K562 (cell line): ENCODE measurements around the gene GAD1. TPM values are rescaled to one million over a fixed set of nuclear protein-coding genes. Genes with fewer than 3 reads are reported as not detected.

Experiments used
- ATAC-seq: fragments of 200-7000 bp; cut with Tn5 transposase; 3 replicates; pipeline ENCODE4 v1.9.1; 2020; ENCODE audit warnings: moderate library complexity
- BruUV-seq: library from RNA; stranded (reverse); fragments of 400-500 nt; replicated peaks from 2 replicates; lab custom pipeline; 2021; lab: Mats Ljungman, UMichigan
- CTCF ChIA-PET: fragments of 300-600 bp; formaldehyde crosslinking; extraction: SDS; loops from one replicate; lab custom pipeline; 2021; ENCODE audit warnings: low intra/inter-chr PET ratio; lab: Yijun Ruan, JAX
- POLR2A ChIA-PET: fragments of 300-600, 350-650 bp; sonication (Branson Sonifier 250); formaldehyde crosslinking; extraction: SDS; loops from one replicate; lab custom pipeline; 2021; ENCODE audit warnings: antibody characterized with exemption, inconsistent platforms; lab: Yijun Ruan, JAX
- DNase-seq, 4 experiments: peaks; one replicate each; pipeline versions ENCODE4 v3.0.0 to v3.0.0-alpha.2; 2011 to 2018; ENCODE audit warnings: low spot score in 3 of 4, mixed read lengths in 3 of 4; ENCODE audit errors: extremely low read depth in 1 of 4
- FAIRE-seq: peaks from 2 replicates; lab custom pipeline; 2011; peaks lifted over from hg19 to GRCh38; lab: Jason Lieb, UNC
- H2AFZ ChIP-seq: 2 replicates; pipeline ENCODE4 v1.6.0; 2011; ENCODE audit warnings: low read depth, low read length, control low read depth, inconsistent platforms
- H3K27ac ChIP-seq: fragments of 200-600 bp; 3 replicates; pipeline ENCODE4 v1.8.0; 2011; ENCODE audit warnings: low read depth, mild to moderate bottlenecking, control low read depth, inconsistent platforms, low read length, moderate library complexity, mixed read lengths; ENCODE audit errors: extremely low read depth
- H3K27me3 ChIP-seq, 2 experiments: fragments of 300-600 bp in 1 of 2; 2 replicates in 1 of 2; 3 replicates in 1 of 2; pipeline versions ENCODE4 v1.6.0 to v1.8.0; 2011; ENCODE audit warnings: inconsistent platforms in 2 of 2, low read length in 2 of 2, mild to moderate bottlenecking in 1 of 2, mixed read lengths in 1 of 2, moderate library complexity in 1 of 2; ENCODE audit not compliant: control insufficient read depth in 2 of 2, insufficient read depth in 2 of 2
- H3K36me3 ChIP-seq: fragments of 300-600 bp; 3 replicates; pipeline ENCODE4 v1.8.0; 2011; ENCODE audit warnings: mild to moderate bottlenecking, low read length, inconsistent platforms; ENCODE audit not compliant: control insufficient read depth, insufficient read depth
- H3K4me1 ChIP-seq, 2 experiments: fragments of 200-600 bp in 1 of 2; replicated peaks in 1 of 2; 2 replicates in 1 of 2; 3 replicates in 1 of 2; pipeline versions ENCODE4 v1.5.1 to v1.8.0; 2011; ENCODE audit warnings: inconsistent platforms in 2 of 2, low read length in 2 of 2, mild to moderate bottlenecking in 1 of 2, mixed read lengths in 1 of 2, moderate library complexity in 1 of 2; ENCODE audit not compliant: control insufficient read depth in 2 of 2, insufficient read depth in 2 of 2
- H3K4me2 ChIP-seq: 2 replicates; pipeline ENCODE4 v1.6.1; 2011; ENCODE audit warnings: low read length, control low read depth, inconsistent platforms, mixed read lengths; ENCODE audit not compliant: insufficient read depth
- H3K4me3 ChIP-seq: fragments of 200-600 bp; sonication (generic), shearing (Covaris generic); 2 replicates; pipeline ENCODE4 v1.5.1; 2016; ENCODE audit warnings: control low read depth, inconsistent platforms
- H3K79me2 ChIP-seq: fragments of 200-600 bp; 3 replicates; pipeline ENCODE4 v1.8.0; 2011; ENCODE audit warnings: low read length, inconsistent platforms; ENCODE audit not compliant: control insufficient read depth, insufficient read depth
- H3K9ac ChIP-seq, 2 experiments: 2 replicates each; pipeline versions ENCODE4 v1.6.0 to v1.6.1; 2011; ENCODE audit warnings: low read depth in 2 of 2, low read length in 2 of 2, control low read depth in 1 of 2, inconsistent platforms in 1 of 2, mild to moderate bottlenecking in 1 of 2, mixed read lengths in 1 of 2; ENCODE audit not compliant: insufficient read depth in 1 of 2
- H3K9me1 ChIP-seq: one replicate; pipeline ENCODE4 v1.6.0; 2011; ENCODE audit warnings: inconsistent platforms, mild to moderate bottlenecking, low read length, moderate library complexity; ENCODE audit not compliant: control insufficient read depth, insufficient read depth
- H3K9me3 ChIP-seq: replicated peaks from 2 replicates; pipeline ENCODE4 v1.5.1; 2011; ENCODE audit warnings: low read depth, low read length, inconsistent platforms; ENCODE audit not compliant: control insufficient read depth, insufficient read depth
- H4K20me1 ChIP-seq: replicated peaks from 2 replicates; pipeline ENCODE4 v1.6.1; 2011; ENCODE audit warnings: low read length, inconsistent platforms, mixed read lengths; ENCODE audit not compliant: control insufficient read depth, insufficient read depth
- COPS2 ChIP-seq: fragments of 450-650 bp; conservative IDR thresholded peaks from 2 replicates; pipeline ENCODE4 v1.6.1; 2016; ENCODE audit warnings: mild to moderate bottlenecking, moderate library complexity
- CREBBP ChIP-seq: IDR thresholded peaks from one replicate; pipeline ENCODE4 v1.6.1; 2012; ENCODE audit warnings: low read depth, mild to moderate bottlenecking, control low read depth, inconsistent platforms, low read length
- DACH1 ChIP-seq: fragments of 450-650 bp; IDR thresholded peaks from 2 replicates; pipeline ENCODE4 v1.6.1; 2018; ENCODE audit not compliant: partially characterized antibody
- HDAC2 ChIP-seq: fragments of 450-650 bp; IDR thresholded peaks from 2 replicates; pipeline ENCODE4 v1.6.1; 2016; ENCODE audit warnings: mild to moderate bottlenecking
- KLF6 ChIP-seq: fragments of 250-450 bp; sonication (Bioruptor Pico); IDR thresholded peaks from 2 replicates; pipeline ENCODE4 v1.4.0; 2020; ENCODE audit warnings: mild to moderate bottlenecking, moderate library complexity, borderline replicate concordance
- MIER1 ChIP-seq: fragments of 450-650 bp; IDR thresholded peaks from 2 replicates; pipeline ENCODE4 v1.6.1; 2016; ENCODE audit warnings: antibody characterized with exemption, mild to moderate bottlenecking, low read depth
- RHOXF2B ChIP-seq: fragments of 250-450 bp; sonication (Bioruptor Pico); conservative IDR thresholded peaks from 2 replicates; pipeline ENCODE4 v1.5.1; 2021
- WHSC1 ChIP-seq: IDR thresholded peaks from one replicate; pipeline ENCODE4 v1.6.1; 2012; ENCODE audit warnings: low read length, control low read depth, inconsistent platforms
- ZBTB17 ChIP-seq: fragments of 450-650 bp; formaldehyde crosslinking; IDR thresholded peaks from 2 replicates; pipeline ENCODE4 v1.4.0; 2020; ENCODE audit warnings: mild to moderate bottlenecking
- ZBTB7A ChIP-seq: IDR thresholded peaks from 2 replicates; pipeline ENCODE4 v1.6.1; 2011; ENCODE audit warnings: low read depth, mild to moderate bottlenecking, low read length, moderate library complexity, borderline replicate concordance; ENCODE audit not compliant: control insufficient read depth
- ZFP36 ChIP-seq: fragments of 150-350 bp; IDR thresholded peaks from 2 replicates; pipeline ENCODE4 v1.6.1; 2018; ENCODE audit warnings: low read length, low read depth; ENCODE audit not compliant: partially characterized antibody
- ZKSCAN3 ChIP-seq: fragments of 250-450 bp; sonication (Bioruptor Pico); IDR thresholded peaks from 2 replicates; pipeline ENCODE4 v1.4.0; 2020
- ZNF143 ChIP-seq: sonication (generic); formaldehyde crosslinking; IDR thresholded peaks from 2 replicates; pipeline ENCODE4 v1.9.0; 2022; ENCODE audit warnings: mild to moderate bottlenecking, missing genetic modification reagents
- ZNF717 ChIP-seq: fragments of 250-450 bp; sonication (Bioruptor Pico); IDR thresholded peaks from 2 replicates; pipeline ENCODE4 v1.5.0; 2021
- WGBS: fragments of 100-300 bp; shearing (Covaris generic); methylation state at CpG from one replicate; pipeline ENCODE4 v1.1.6; 2016; ENCODE audit warnings: low coverage, mixed read lengths; ENCODE audit not compliant: insufficient coverage; ENCODE audit errors: missing lambda C conversion rate; 5-methylcytosine and 5-hydroxymethylcytosine counted together
- in situ Hi-C: fragments of 300-500 bp; cut with MboI; formaldehyde crosslinking; loops from 4 replicates; pipeline ENCODE4 v1.15.0; 2018; ENCODE audit warnings: inconsistent platforms, mixed read lengths
- intact Hi-C: fragments of 100-400 bp; cut with micrococcal nuclease; formaldehyde crosslinking; loops from 2 replicates; pipeline ENCODE4 v1.14.2; 2022
- polyA plus RNA-seq, 8 experiments: library from polyadenylated mRNA; depleted of rRNA in 4 of 8; stranded (reverse) in 5 of 8; unstranded in 3 of 8; fragments of >200 nt; fragmentation: Nextera tagmentation in 2 of 8; fragmentation: Illumina TruSeq in 1 of 8; extraction: Ambion mirVana in 2 of 8; extraction: Trizol in 1 of 8; gene quantifications; 2 replicates each; pipeline versions ENCODE4 v1.2.1 to v1.2.3, GENCODE V29; 2011 to 2014; ENCODE audit warnings: inconsistent platforms in 1 of 8, missing spikeins in 1 of 8
- total RNA-seq, 7 experiments: library from RNA; depleted of rRNA in 6 of 7; stranded (reverse); fragments of >200 nt in 6 of 7; fragmentation: Illumina TruSeq in 2 of 7; extraction: Trizol in 2 of 7; gene quantifications; 2 replicates each; pipeline versions ENCODE4 v1.2.1 to v1.2.3, GENCODE V29; 2011 to 2021; ENCODE audit warnings: low replicate concordance in 1 of 7
- TF ChIP-seq, protein P1 (sequence below): sonication (generic); formaldehyde crosslinking; IDR thresholded peaks from 2 replicates; pipeline ENCODE4 v1.8.1; 2023; ENCODE audit warnings: mild to moderate bottlenecking, missing genetic modification reagents, moderate library complexity
- TF ChIP-seq, protein P2 (sequence below): sonication (generic); formaldehyde crosslinking; IDR thresholded peaks from 2 replicates; pipeline ENCODE4 v1.8.0; 2022; ENCODE audit warnings: mild to moderate bottlenecking, missing genetic modification reagents
- TF ChIP-seq, protein P3 (sequence below): sonication (generic); formaldehyde crosslinking; IDR thresholded peaks from 2 replicates; pipeline ENCODE4 v1.8.0; 2023; ENCODE audit warnings: mild to moderate bottlenecking, missing genetic modification reagents

The GAD1 gene
- total and polyA plus RNA-seq, 9 of the 15 experiments (the other 6 are each of a cell fraction or from before 2014, with no cell fraction given) = 2.7 to 29.1 (median 15.7) TPM

DNA sequence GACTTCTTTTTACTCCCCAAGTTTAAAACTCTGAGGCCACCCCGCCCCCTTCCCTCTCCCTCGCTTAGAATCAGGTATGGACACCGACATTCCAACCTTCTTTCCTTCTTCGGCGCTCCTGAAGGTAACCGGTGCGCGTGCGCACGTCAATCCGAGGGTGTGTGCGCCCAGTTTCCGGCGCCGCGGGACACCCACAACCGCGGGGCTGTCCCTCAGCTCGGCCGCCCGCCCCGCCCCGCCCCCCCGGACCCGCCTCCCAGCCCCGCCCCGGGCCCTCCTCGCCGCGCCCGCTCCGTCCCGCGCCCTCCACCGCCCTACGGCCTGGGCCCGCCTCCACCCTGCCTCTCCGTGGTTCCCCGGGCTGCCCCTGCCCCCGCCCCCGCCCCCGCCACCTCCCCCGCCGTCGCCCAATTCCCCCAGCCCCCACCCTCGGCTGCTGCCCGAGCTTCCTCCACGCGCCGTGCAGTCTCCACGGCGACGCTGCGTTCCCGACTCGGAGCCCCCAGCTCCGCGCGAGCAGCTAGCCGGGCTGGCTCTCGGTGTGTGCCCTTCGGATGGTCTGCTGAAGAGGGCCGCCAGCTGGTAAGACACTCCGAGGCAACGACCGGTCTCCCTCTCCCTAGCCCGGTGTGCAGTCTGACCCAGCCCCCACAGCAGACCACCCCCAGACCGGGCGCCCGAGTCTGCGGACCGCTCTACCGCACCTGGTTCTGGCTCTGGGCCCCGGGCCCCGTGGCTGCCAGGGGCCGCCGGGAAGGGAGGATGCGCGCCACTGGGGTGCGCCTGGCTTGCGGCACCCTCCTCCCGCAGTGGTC is 45.9 kb upstream of the GAD1 start:
- no TSS peak for BruUV-seq
- WGBS = under 1% methylated on average over 35 of the region's 82 CpGs
- FAIRE-seq = no peak
- no peaks in the 10 kb centered on the region for H3K9me3 ChIP-seq
- H2AFZ ChIP-seq = peak overlapping the region; percentile 98
- peaks cover 7 to 19% of the 10 kb centered on the region in 2 experiments for H3K4me1 ChIP-seq
- H3K79me2 ChIP-seq = peaks cover 29% of the 10 kb centered on the region
- peak; percentile 92 for ATAC-seq
- peak overlapping the region; percentile 97 for H3K4me2 ChIP-seq
- in situ Hi-C loops = no loop called here
- peak; percentile 94 to 98 (median 98) for DNase-seq
- H3K4me3 ChIP-seq = peak overlapping the region; percentile 81
- no peaks in the 10 kb centered on the region for H3K36me3 ChIP-seq
- CTCF ChIA-PET = interaction anchor here (0.6 kb wide), 1 partner anchor 280 kb away, joined by 4 read pairs; no protein-coding TSS in a partner anchor
- H4K20me1 ChIP-seq = no peaks in the 10 kb centered on the region
- peak overlapping the region; percentile 95 for H3K27ac ChIP-seq
- peak overlapping the region; percentile 95 for H3K9ac ChIP-seq
- no peaks in the 10 kb centered on the region for H3K9me1 ChIP-seq
- intact Hi-C loops = loop anchor here (1.0 to 2.0 kb wide), 2 partner anchors 26 to 56 kb away; partner anchors contain the start of gene SP5
- H3K27me3 ChIP-seq = no peaks in the 10 kb centered on the region
- POLR2A ChIA-PET = interaction anchor here (0.6 to 2.7 kb wide), 13 partner anchors 9 to 258 kb away, joined by 3 to 14 read pairs (median 4); partner anchors contain the start of gene SP5
- TF ChIP-seq, protein P1, sequence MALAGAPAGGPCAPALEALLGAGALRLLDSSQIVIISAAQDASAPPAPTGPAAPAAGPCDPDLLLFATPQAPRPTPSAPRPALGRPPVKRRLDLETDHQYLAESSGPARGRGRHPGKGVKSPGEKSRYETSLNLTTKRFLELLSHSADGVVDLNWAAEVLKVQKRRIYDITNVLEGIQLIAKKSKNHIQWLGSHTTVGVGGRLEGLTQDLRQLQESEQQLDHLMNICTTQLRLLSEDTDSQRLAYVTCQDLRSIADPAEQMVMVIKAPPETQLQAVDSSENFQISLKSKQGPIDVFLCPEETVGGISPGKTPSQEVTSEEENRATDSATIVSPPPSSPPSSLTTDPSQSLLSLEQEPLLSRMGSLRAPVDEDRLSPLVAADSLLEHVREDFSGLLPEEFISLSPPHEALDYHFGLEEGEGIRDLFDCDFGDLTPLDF (CRISPR knock-in tag) = peak; percentile 86; the same call in 1 of the 2 replicates
- TF ChIP-seq KLF6 (no peak), DACH1 (peak; percentile 18), ZBTB7A (peak; percentile 37; the same call in 1 of the 2 replicates), WHSC1 (no peak), COPS2 (no peak), CREBBP (no peak), ZBTB17 (peak; percentile 81), ZNF143 (CRISPR knock-in tag) (no peak), RHOXF2B (no peak), MIER1 (no peak), ZFP36 (no peak), ZKSCAN3 (CRISPR knock-in tag) (no peak), ZNF717 (CRISPR knock-in tag) (no peak), HDAC2 (peak; percentile 72)
- TF ChIP-seq, protein P2, sequence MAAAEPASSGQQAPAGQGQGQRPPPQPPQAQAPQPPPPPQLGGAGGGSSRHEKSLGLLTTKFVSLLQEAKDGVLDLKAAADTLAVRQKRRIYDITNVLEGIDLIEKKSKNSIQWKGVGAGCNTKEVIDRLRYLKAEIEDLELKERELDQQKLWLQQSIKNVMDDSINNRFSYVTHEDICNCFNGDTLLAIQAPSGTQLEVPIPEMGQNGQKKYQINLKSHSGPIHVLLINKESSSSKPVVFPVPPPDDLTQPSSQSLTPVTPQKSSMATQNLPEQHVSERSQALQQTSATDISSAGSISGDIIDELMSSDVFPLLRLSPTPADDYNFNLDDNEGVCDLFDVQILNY (CRISPR knock-in tag) = no peak
- TF ChIP-seq, protein P3, sequence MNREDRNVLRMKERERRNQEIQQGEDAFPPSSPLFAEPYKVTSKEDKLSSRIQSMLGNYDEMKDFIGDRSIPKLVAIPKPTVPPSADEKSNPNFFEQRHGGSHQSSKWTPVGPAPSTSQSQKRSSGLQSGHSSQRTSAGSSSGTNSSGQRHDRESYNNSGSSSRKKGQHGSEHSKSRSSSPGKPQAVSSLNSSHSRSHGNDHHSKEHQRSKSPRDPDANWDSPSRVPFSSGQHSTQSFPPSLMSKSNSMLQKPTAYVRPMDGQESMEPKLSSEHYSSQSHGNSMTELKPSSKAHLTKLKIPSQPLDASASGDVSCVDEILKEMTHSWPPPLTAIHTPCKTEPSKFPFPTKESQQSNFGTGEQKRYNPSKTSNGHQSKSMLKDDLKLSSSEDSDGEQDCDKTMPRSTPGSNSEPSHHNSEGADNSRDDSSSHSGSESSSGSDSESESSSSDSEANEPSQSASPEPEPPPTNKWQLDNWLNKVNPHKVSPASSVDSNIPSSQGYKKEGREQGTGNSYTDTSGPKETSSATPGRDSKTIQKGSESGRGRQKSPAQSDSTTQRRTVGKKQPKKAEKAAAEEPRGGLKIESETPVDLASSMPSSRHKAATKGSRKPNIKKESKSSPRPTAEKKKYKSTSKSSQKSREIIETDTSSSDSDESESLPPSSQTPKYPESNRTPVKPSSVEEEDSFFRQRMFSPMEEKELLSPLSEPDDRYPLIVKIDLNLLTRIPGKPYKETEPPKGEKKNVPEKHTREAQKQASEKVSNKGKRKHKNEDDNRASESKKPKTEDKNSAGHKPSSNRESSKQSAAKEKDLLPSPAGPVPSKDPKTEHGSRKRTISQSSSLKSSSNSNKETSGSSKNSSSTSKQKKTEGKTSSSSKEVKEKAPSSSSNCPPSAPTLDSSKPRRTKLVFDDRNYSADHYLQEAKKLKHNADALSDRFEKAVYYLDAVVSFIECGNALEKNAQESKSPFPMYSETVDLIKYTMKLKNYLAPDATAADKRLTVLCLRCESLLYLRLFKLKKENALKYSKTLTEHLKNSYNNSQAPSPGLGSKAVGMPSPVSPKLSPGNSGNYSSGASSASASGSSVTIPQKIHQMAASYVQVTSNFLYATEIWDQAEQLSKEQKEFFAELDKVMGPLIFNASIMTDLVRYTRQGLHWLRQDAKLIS = peak; percentile 95; the same call in 1 of the 2 replicates
